ENCODE data around the gene TUBA4B. TPM values are rescaled to one million over a fixed set of nuclear protein-coding genes. Genes with fewer than 3 reads are reported as not detected.

TUBA4B gene
- total and polyA plus RNA-seq, 2 of the 4 experiments (the other 2 are of a cell fraction) = not detected

DNA sequence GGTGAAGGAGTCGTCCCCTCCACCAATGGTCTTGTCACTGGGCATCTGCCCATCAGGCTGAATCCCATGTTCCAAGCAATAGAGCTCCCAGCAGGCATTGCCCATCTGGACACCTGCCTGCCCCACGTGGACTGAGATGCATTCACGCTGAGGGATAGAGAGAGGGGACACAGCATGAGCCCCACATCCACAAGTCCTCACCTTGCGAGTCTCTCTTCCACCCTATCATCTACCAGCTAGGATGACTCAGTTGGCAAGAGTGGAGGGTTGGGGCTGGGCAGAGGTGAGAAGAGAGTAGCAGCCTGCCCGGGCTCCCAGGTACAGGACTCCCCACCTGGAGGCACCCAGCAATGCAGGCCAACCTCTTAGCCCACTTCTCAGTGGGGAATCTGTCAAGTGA lies 959 bp upstream of the TUBA4B start:
- no CpG with 5 or more reads among the region's 5 CpGs for WGBS, 2 experiments (ENCODE audit: extremely low coverage in 2 of 2, insufficient read length in 1 of 2)
- H2BK15ac ChIP-seq (ENCODE audit: low read depth, low read length) = no peak overlapping the region
- peaks cover 13% of the 10 kb centered on the region for H3K27me3 ChIP-seq (ENCODE audit: control insufficient read depth, insufficient read depth, low read length)
- H3K27ac ChIP-seq (ENCODE audit: insufficient read depth, low read length) = no peak overlapping the region
- in situ Hi-C loops (cut with MboI; ENCODE audit: low sequenced_read_pairs) = no loop called here
- H2BK120ac ChIP-seq (ENCODE audit: low read depth, low read length) = no peak overlapping the region
- no peak overlapping the region for H3K18ac ChIP-seq (ENCODE audit: low read depth, low read length)
- peaks cover 40% of the 10 kb centered on the region for H3K4me1 ChIP-seq (ENCODE audit: control insufficient read depth, insufficient read depth, low read length)
- no peak overlapping the region for H3K4me2 ChIP-seq (ENCODE audit: low read depth, low read length)
- POLR2A ChIA-PET (ENCODE audit: unreplicated experiment) = no interaction called here
- H3K4ac ChIP-seq (ENCODE audit: low read depth, low read length) = no peak overlapping the region; the same call in 1 of the 2 replicates
- H2BK5ac ChIP-seq (ENCODE audit: low read depth, low read length, poor library complexity, severe bottlenecking) = no peak overlapping the region
- H3K9me1 ChIP-seq (ENCODE audit: insufficient read depth, low read length) = peaks cover 32% of the 10 kb centered on the region
- H2AK5ac ChIP-seq (ENCODE audit: low read depth, low read length) = peak overlapping the region; percentile 74; the same call in 1 of the 2 replicates
- no peak for ATAC-seq (ENCODE audit: low read depth)
- no peak for TF ChIP-seq NFE2L2 (IDR thresholded peaks at IDR 0.05; ENCODE audit: low read depth, low read length)
- TF ChIP-seq, protein P1, sequence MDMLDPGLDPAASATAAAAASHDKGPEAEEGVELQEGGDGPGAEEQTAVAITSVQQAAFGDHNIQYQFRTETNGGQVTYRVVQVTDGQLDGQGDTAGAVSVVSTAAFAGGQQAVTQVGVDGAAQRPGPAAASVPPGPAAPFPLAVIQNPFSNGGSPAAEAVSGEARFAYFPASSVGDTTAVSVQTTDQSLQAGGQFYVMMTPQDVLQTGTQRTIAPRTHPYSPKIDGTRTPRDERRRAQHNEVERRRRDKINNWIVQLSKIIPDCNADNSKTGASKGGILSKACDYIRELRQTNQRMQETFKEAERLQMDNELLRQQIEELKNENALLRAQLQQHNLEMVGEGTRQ (IDR thresholded peaks at IDR 0.05; ENCODE audit: low read depth, low read length) = no peak
- TF ChIP-seq, protein P2, sequence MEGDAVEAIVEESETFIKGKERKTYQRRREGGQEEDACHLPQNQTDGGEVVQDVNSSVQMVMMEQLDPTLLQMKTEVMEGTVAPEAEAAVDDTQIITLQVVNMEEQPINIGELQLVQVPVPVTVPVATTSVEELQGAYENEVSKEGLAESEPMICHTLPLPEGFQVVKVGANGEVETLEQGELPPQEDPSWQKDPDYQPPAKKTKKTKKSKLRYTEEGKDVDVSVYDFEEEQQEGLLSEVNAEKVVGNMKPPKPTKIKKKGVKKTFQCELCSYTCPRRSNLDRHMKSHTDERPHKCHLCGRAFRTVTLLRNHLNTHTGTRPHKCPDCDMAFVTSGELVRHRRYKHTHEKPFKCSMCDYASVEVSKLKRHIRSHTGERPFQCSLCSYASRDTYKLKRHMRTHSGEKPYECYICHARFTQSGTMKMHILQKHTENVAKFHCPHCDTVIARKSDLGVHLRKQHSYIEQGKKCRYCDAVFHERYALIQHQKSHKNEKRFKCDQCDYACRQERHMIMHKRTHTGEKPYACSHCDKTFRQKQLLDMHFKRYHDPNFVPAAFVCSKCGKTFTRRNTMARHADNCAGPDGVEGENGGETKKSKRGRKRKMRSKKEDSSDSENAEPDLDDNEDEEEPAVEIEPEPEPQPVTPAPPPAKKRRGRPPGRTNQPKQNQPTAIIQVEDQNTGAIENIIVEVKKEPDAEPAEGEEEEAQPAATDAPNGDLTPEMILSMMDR (conservative IDR thresholded peaks at IDR 0.05; ENCODE audit: low read depth, low read length) = no peak
- no peak for TF ChIP-seq CHD1 (IDR thresholded peaks at IDR 0.05; ENCODE audit: low read depth, low read length)
- no peak for TF ChIP-seq ELK1 (IDR thresholded peaks at IDR 0.05; ENCODE audit: borderline replicate concordance, low read depth, low read length)
- TF ChIP-seq FOS (IDR thresholded peaks at IDR 0.05; ENCODE audit: low read depth, low read length) = no peak
- TF ChIP-seq RFX5 (IDR thresholded peaks at IDR 0.05; ENCODE audit: low read depth, low read length) = no peak
- no peak for TF ChIP-seq CEBPB (IDR thresholded peaks at IDR 0.05; ENCODE audit: low read depth, low read length)
- TF ChIP-seq MAFK (IDR thresholded peaks at IDR 0.05; ENCODE audit: low read depth, low read length) = no peak
- TF ChIP-seq MXI1 (IDR thresholded peaks at IDR 0.05; ENCODE audit: borderline replicate concordance, low read depth, low read length) = no peak
- TF ChIP-seq RCOR1 (IDR thresholded peaks at IDR 0.05; ENCODE audit: insufficient replicate concordance, low read length) = no peak
- peak overlapping the region; percentile 76; the same call in 1 of the 2 replicates for H3K23ac ChIP-seq (ENCODE audit: low read depth, low read length)
- DNase-seq = no peak
- no peak overlapping the region for H3K9ac ChIP-seq (ENCODE audit: low read depth, low read length)
- H2BK20ac ChIP-seq (ENCODE audit: low read depth, low read length) = no peak overlapping the region
- no peak overlapping the region for H3K56ac ChIP-seq (ENCODE audit: extremely low read depth, insufficient read depth, low read length)
- H3K14ac ChIP-seq (replicated peaks; ENCODE audit: low read depth, low read length) = no peak overlapping the region
- no TSS peak for BruUV-seq (replicated peaks)
- no peak overlapping the region for H2AK9ac ChIP-seq (replicated peaks; ENCODE audit: low read depth, low read length, poor library complexity)
- CTCF ChIA-PET = no interaction called here
- no peak overlapping the region for H4K5ac ChIP-seq (ENCODE audit: low read depth, low read length)
- H3K9me3 ChIP-seq (ENCODE audit: control insufficient read depth, insufficient read depth, low read length) = no peaks in the 10 kb centered on the region
- dilution Hi-C loops (cut with HindIII; ENCODE audit: low sequenced_read_pairs, unreplicated experiment) = no loop called here
- intact Hi-C loops (cut with micrococcal nuclease) = no loop called here
- no peak overlapping the region for H4K8ac ChIP-seq (ENCODE audit: low read depth in 2 of 2, low read length in 2 of 2)
- 0 out of 2 replicates have a peak, but pooled peaks cover 8% of the 10 kb centered on the region for H4K20me1 ChIP-seq (ENCODE audit: insufficient read depth, low read length)
- H4K91ac ChIP-seq (ENCODE audit: insufficient read depth, low read depth, low read length) = no peak overlapping the region; the same call in 1 of the 2 replicates
- no peak overlapping the region for H3K4me3 ChIP-seq (ENCODE audit: insufficient read depth, low read depth, low read length)
- peaks cover 15% of the 10 kb centered on the region; the same call in 1 of the 2 replicates for H3K36me3 ChIP-seq (ENCODE audit: control insufficient read depth, insufficient read depth, low read length)
- peaks cover 8 to 20% of the 10 kb centered on the region in 2 experiments for H3K79me1 ChIP-seq (ENCODE audit: low read depth in 1 of 2, low read length in 2 of 2)
- no peak overlapping the region for H2AFZ ChIP-seq (replicated peaks; ENCODE audit: low read length, poor library complexity)
